Central memory CD4-positive, alpha-beta T cell (primary cell): ENCODE results near the gene FAM20A.

ENCODE experiments used
- DNase-seq: peaks from one replicate; pipeline ENCODE4 v3.0.0; 2022

Gene FAM20A

DNA sequence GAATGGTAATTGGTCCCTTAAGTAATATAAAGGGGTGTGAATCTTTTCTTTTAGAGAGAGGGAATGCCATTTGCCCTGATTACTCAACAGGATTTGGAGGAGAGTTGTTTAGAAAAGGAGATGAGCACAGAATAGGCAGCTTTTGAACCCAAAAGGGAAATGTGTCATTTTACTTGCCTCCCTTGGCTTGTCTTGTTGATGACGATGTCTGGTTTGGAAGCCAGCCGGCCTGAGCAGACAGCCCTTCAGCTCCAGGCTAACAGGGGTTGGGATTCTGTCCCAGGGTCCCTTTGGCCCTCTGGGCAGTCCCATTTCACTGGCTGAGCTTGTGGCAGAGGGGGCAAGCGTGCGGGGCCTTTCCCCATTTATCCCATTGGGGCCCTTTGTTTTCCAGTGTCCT is 111.2 kb downstream of the FAM20A start:
- DNase-seq, result no peak
